ENCODE results near the gene SLC43A3.

DNA sequence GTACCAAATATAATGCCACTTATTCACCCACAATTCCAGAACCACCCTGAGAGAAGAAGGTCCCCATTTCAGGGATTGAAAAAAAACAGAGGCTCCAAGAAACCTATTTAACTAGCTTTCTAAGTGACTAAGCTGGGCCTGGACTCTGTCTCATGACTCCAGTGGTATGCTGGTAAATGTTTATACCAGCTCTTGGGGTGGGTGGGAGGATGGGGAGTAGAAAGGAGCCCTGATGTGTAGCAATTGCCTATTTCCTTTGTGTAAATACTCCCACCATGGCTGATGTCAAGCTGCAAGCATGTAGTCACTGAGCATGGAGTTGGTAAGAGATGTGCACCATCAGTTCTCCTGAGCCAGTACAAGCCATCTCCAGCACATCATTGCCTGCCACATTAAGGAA lies 48.7 kb downstream of the SLC43A3 start:
- TF ChIP-seq, protein P1, sequence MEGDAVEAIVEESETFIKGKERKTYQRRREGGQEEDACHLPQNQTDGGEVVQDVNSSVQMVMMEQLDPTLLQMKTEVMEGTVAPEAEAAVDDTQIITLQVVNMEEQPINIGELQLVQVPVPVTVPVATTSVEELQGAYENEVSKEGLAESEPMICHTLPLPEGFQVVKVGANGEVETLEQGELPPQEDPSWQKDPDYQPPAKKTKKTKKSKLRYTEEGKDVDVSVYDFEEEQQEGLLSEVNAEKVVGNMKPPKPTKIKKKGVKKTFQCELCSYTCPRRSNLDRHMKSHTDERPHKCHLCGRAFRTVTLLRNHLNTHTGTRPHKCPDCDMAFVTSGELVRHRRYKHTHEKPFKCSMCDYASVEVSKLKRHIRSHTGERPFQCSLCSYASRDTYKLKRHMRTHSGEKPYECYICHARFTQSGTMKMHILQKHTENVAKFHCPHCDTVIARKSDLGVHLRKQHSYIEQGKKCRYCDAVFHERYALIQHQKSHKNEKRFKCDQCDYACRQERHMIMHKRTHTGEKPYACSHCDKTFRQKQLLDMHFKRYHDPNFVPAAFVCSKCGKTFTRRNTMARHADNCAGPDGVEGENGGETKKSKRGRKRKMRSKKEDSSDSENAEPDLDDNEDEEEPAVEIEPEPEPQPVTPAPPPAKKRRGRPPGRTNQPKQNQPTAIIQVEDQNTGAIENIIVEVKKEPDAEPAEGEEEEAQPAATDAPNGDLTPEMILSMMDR (IDR thresholded peaks at IDR 0.05), result no peak
- TF ChIP-seq POLR2A (IDR thresholded peaks at IDR 0.05), result no peak

All from testis (tissue), 2 donors.